HepG2 (cell line): Measurements from ENCODE around the gene STEAP1B. TPM values are rescaled to one million over a fixed set of nuclear protein-coding genes. Genes with fewer than 3 reads are reported as not detected.
A peak's percentile ranks its signal among the peaks of the same experiment; 100 is the strongest.

ENCODE experiments used
- ATAC-seq: fragments of 200-7000 bp; cut with Tn5 transposase; 3 replicates; pipeline ENCODE4 v1.9.1; 2020; ENCODE audit warnings: mild to moderate bottlenecking, moderate library complexity
- BruUV-seq: library from RNA; stranded (reverse); fragments of 400-500 nt; replicated peaks from 2 replicates; lab custom pipeline; 2021; lab: Mats Ljungman, UMichigan
- CTCF ChIA-PET: fragments of 300-600 bp; formaldehyde crosslinking; extraction: SDS; loops from one replicate; lab custom pipeline; 2021; ENCODE audit warnings: low total read pairs, inconsistent platforms, low intra/inter-chr PET ratio; lab: Yijun Ruan, JAX
- POLR2A ChIA-PET: fragments of 350-600 bp; sonication (Branson Sonifier 250); formaldehyde crosslinking; loops from one replicate; lab custom pipeline; 2020; ENCODE audit warnings: antibody characterized with exemption, inconsistent platforms; lab: Yijun Ruan, JAX
- DNase-seq: peaks from one replicate; pipeline ENCODE4 v3.0.0-alpha.2; 2015; ENCODE audit warnings: low spot score
- FAIRE-seq: peaks from 3 replicates; lab custom pipeline; 2011; peaks lifted over from hg19 to GRCh38; lab: Jason Lieb, UNC
- H2AFZ ChIP-seq: one replicate; pipeline ENCODE4 v1.6.1; 2011; ENCODE audit warnings: low read length, inconsistent platforms
- H3K27ac ChIP-seq: fragments of 300-600 bp; 3 replicates; pipeline ENCODE4 v1.8.0; 2011; ENCODE audit warnings: mixed run types, mild to moderate bottlenecking, mixed read lengths, low read length, inconsistent platforms; ENCODE audit not compliant: insufficient read depth; ENCODE audit errors: extremely low read length
- H3K27me3 ChIP-seq, 2 experiments: fragments of 200-600 bp in 1 of 2; 2 replicates in 1 of 2; 3 replicates in 1 of 2; pipeline versions ENCODE4 v1.6.0 to v1.8.0; 2011; ENCODE audit warnings: low read length in 2 of 2, mild to moderate bottlenecking in 2 of 2, moderate library complexity in 2 of 2, inconsistent platforms in 1 of 2; ENCODE audit not compliant: insufficient read depth in 2 of 2, control insufficient read depth in 1 of 2
- H3K36me3 ChIP-seq, 2 experiments: fragments of 200-600 bp in 1 of 2; replicated peaks in 1 of 2; 2 replicates in 1 of 2; 3 replicates in 1 of 2; pipeline versions ENCODE4 v1.5.1 to v1.8.0; 2011; ENCODE audit warnings: low read length in 2 of 2, inconsistent platforms in 1 of 2; ENCODE audit not compliant: insufficient read depth in 2 of 2, control insufficient read depth in 1 of 2
- H3K4me1 ChIP-seq: 2 replicates; pipeline ENCODE4 v1.5.1; 2012; ENCODE audit warnings: low read length, inconsistent platforms; ENCODE audit not compliant: insufficient read depth
- H3K4me2 ChIP-seq: 2 replicates; pipeline ENCODE4 v1.6.0; 2011; ENCODE audit warnings: low read depth, low read length, inconsistent platforms
- H3K4me3 ChIP-seq, 3 experiments: fragments of 200-600 bp in 1 of 3; sonication (generic), shearing (Covaris generic) in 1 of 3; replicated peaks in 1 of 3; 2 replicates each; pipeline ENCODE4 v1.5.1; 2011 to 2016; ENCODE audit warnings: low read length in 3 of 3, inconsistent platforms in 2 of 3, low read depth in 2 of 3, mild to moderate bottlenecking in 2 of 3, control low read depth in 1 of 3, mixed read lengths in 1 of 3; ENCODE audit not compliant: insufficient read depth in 1 of 3
- H3K79me2 ChIP-seq: one replicate; pipeline ENCODE4 v1.6.1; 2011; ENCODE audit warnings: low read length, inconsistent platforms; ENCODE audit not compliant: insufficient read depth
- H3K9ac ChIP-seq: 2 replicates; pipeline ENCODE4 v1.6.0; 2011; ENCODE audit warnings: mild to moderate bottlenecking, low read depth, low read length, inconsistent platforms; ENCODE audit not compliant: insufficient read depth
- H3K9me3 ChIP-seq: 2 replicates; pipeline ENCODE4 v1.5.1; 2012; ENCODE audit warnings: mild to moderate bottlenecking, low read length
- H4K20me1 ChIP-seq: 2 replicates; pipeline ENCODE4 v1.6.0; 2011; ENCODE audit warnings: inconsistent platforms, mild to moderate bottlenecking, low read length, moderate library complexity; ENCODE audit not compliant: insufficient read depth
- ATF7 ChIP-seq, 2 experiments: fragments of 450-650 bp in 1 of 2; sonication (generic) in 1 of 2; formaldehyde crosslinking in 1 of 2; IDR thresholded peaks; 2 replicates each; pipeline versions ENCODE4 v1.4.0 to v1.6.1; 2016 to 2020; ENCODE audit warnings: antibody characterized with exemption in 1 of 2, mild to moderate bottlenecking in 1 of 2, missing genetic modification reagents in 1 of 2
- CREB1 ChIP-seq, 2 experiments: fragments of 450-650 bp in 1 of 2; IDR thresholded peaks; 2 replicates each; pipeline ENCODE4 v1.6.1; 2016 to 2017; ENCODE audit warnings: control low read depth in 1 of 2, mild to moderate bottlenecking in 1 of 2, missing compliant biosample characterization in 1 of 2, missing genetic modification characterization in 1 of 2
- HES4 ChIP-seq: sonication (generic); formaldehyde crosslinking; IDR thresholded peaks from 2 replicates; pipeline ENCODE4 v1.9.0; 2021; ENCODE audit warnings: mild to moderate bottlenecking, missing genetic modification reagents, borderline replicate concordance
- JARID2 ChIP-seq: sonication (generic); formaldehyde crosslinking; IDR thresholded peaks from 2 replicates; pipeline ENCODE4 v1.8.1; 2023; ENCODE audit warnings: missing genetic modification reagents, inconsistent platforms; ENCODE audit not compliant: insufficient replicate concordance
- MAFF ChIP-seq: IDR thresholded peaks from 2 replicates; pipeline ENCODE4 v1.6.1; 2011; ENCODE audit warnings: low read depth, low read length, improper control_type of control experiment
- ZSCAN21 ChIP-seq: sonication (generic); formaldehyde crosslinking; IDR thresholded peaks from 2 replicates; pipeline ENCODE4 v1.8.0; 2022; ENCODE audit warnings: mild to moderate bottlenecking, missing genetic modification reagents, moderate library complexity, borderline replicate concordance
- WGBS: methylation state at CpG from one replicate; pipeline ENCODE4 v1.1.6; 2017; ENCODE audit warnings: low lambda C conversion rate; 5-methylcytosine and 5-hydroxymethylcytosine counted together
- in situ Hi-C: cut with HindIII; loops from 2 replicates; pipeline ENCODE4 v1.10.0; 2017; ENCODE audit warnings: low pct_unique_long_range_greater_than_20kb; ENCODE audit not compliant: extremely low pct_ligation_motif_present
- intact Hi-C: fragments of 100-400 bp; cut with micrococcal nuclease; formaldehyde crosslinking; loops from one replicate; pipeline ENCODE4 v1.10.0; 2022; ENCODE audit not compliant: unreplicated experiment
- polyA plus RNA-seq, 8 experiments: library from polyadenylated mRNA; depleted of rRNA in 3 of 8; stranded (reverse) in 7 of 8; unstranded in 1 of 8; fragments of >200 nt; fragmentation: Illumina TruSeq in 4 of 8; extraction: Trizol in 4 of 8; gene quantifications; 2 replicates each; pipeline versions ENCODE4 v1.2.1 to v1.2.3, GENCODE V29; 2011 to 2016; ENCODE audit warnings: low read depth in 4 of 8, missing spikeins in 1 of 8, mixed read lengths in 1 of 8; ENCODE audit not compliant: insufficient read depth in 1 of 8
- total RNA-seq, 5 experiments: library from RNA; depleted of rRNA; stranded (reverse); fragments of >200 nt; fragmentation: Illumina TruSeq; extraction: Trizol; gene quantifications; 2 replicates each; pipeline ENCODE4 v1.2.3, GENCODE V29; 2016; ENCODE audit warnings: low read depth in 1 of 5

The STEAP1B gene
- total and polyA plus RNA-seq, 2 of the 13 experiments (the other 11 are each of a cell fraction or from before 2014, with no cell fraction given) = not detected

DNA sequence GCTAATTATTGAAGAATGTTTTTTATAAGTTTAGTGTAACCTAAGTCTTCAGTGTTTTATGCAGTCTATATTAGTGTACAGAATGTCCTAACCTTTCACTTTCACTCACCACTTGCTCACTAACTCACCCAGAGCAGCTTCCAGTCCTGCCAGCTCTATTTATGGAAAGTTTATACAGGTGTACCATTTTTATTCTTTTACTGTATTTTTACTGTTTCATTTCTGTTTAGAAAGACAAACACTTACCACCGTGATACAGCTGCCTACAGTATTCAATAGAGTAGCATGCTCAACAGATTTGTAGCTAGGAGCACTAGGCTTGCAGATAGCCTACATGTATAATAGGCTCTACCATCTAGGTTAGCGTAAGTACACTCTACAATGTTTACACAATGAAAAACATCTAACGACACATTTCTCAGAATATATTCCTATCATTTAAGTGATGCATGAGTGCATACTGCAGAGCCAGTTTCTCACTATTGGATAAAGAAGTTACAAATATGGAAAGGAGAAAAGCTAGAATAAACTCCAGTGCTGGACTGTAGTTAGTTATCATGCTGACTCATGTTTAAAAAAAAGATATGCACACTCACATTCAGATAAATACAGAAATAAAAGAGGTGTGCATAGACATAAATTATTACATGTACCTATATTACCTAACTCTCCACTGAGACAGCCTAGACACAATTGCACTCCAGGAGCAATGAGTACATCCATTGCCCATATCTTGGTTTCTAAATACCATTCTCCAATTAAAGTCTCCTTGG lies 30.4 kb downstream of the STEAP1B start:
- Histone ChIP-seq H3K4me2 (no peak overlapping the region), H4K20me1 (no peaks in the 10 kb centered on the region)
- ATAC-seq = no peak
- TF ChIP-seq HES4 (CRISPR knock-in tag) (no peak), MAFF (peak; percentile 19; the same call in 1 of the 2 replicates)
- TF ChIP-seq, all 625 proteins: peak for 1
- FAIRE-seq (no peak), DNase-seq (no peak)
- intact Hi-C loops (no loop called here), in situ Hi-C loops (no loop called here)
- peaks cover 0 to 12% of the 10 kb centered on the region in 2 experiments; a peak in 1 of 5 replicates for H3K27me3 ChIP-seq
- no peaks in the 10 kb centered on the region for H3K36me3 ChIP-seq
- ChIA-PET POLR2A (no interaction called here), CTCF (no interaction called here)
- H2AFZ ChIP-seq = no peak overlapping the region
- no peak overlapping the region for H3K4me3 ChIP-seq
- WGBS = 30% methylated on average over 3 of the region's 3 CpGs
- no TSS peak for BruUV-seq
- no peak overlapping the region for H3K9ac ChIP-seq
- H3K4me1 ChIP-seq = no peaks in the 10 kb centered on the region
- no peaks in the 10 kb centered on the region for H3K9me3 ChIP-seq
- H3K79me2 ChIP-seq = no peaks in the 10 kb centered on the region
- H3K27ac ChIP-seq = no peak overlapping the region

DNA sequence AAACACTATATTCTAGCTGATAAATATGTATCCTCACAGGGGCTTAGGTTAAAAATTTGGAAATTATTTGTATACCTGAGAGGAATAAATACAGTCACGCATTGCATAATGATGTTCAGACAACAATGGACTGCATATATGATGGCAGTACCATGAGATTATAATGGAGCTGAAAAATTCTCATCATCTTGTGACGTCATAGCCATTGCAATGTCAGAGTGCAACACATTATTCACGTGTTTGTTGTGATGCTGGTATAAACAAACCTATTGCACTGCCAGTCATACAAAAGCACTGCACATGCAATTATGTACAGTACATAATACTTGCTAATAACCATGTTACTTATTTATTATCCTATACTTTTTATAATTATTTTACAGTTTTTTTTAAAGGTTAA lies 31.4 kb downstream of the STEAP1B start:
- ATAC-seq = no peak
- POLR2A ChIA-PET = no interaction called here

More for the DNA sequence above, 31.4 kb downstream of the STEAP1B start:
- in situ Hi-C loops (no loop called here), intact Hi-C loops (no loop called here)
- H3K9ac ChIP-seq = no peak overlapping the region
- H3K27me3 ChIP-seq = peaks cover 0 to 17% of the 10 kb centered on the region in 2 experiments; a peak in 1 of 5 replicates
- no peak for DNase-seq
- no peak overlapping the region for H3K4me2 ChIP-seq
- H3K36me3 ChIP-seq = no peaks in the 10 kb centered on the region
- no peak overlapping the region for H2AFZ ChIP-seq
- no peak for FAIRE-seq
- no peak overlapping the region for H3K27ac ChIP-seq
- CTCF ChIA-PET = no interaction called here
- H4K20me1 ChIP-seq = no peaks in the 10 kb centered on the region
- H3K4me3 ChIP-seq = no peak overlapping the region
- TF ChIP-seq ATF7 (IDR thresholded peaks at IDR 0.05) (peak; percentile 92), ATF7 (CRISPR knock-in tag; IDR thresholded peaks at IDR 0.05) (no peak), ZSCAN21 (no peak), CREB1 (IDR thresholded peaks at IDR 0.05) (peak; percentile 98), CREB1 (CRISPR knock-in tag; IDR thresholded peaks at IDR 0.05) (no peak), JARID2 (CRISPR knock-in tag) (no peak)
- no peaks in the 10 kb centered on the region for H3K4me1 ChIP-seq
- WGBS = 4% methylated on average over 3 of the region's 3 CpGs
- no peaks in the 10 kb centered on the region for H3K9me3 ChIP-seq
- no peaks in the 10 kb centered on the region for H3K79me2 ChIP-seq
- BruUV-seq = no TSS peak
